Activated CD4-positive, alpha-beta T cell treated with anti-CD3 and anti-CD28 coated beads for 24 hours (primary cell): ENCODE data around the gene ABI3.
A peak's percentile ranks its signal among the peaks of the same experiment; 100 is the strongest.
"Not testable (repeated sequence)": the region's sequence is repeated elsewhere in the genome, so short reads cannot be mapped to it uniquely, and the experiment has no call there.

Source experiments
- DNase-seq, 2 donors: peaks; one replicate each; pipeline ENCODE4 v3.0.0-alpha.2; 2020; ENCODE audit warnings: low read depth in 2 of 2

The ABI3 gene

GRCh38 chr17:49252148-49252695 lies 41.7 kb downstream of the ABI3 start:
- no peak for DNase-seq

- no peak for DNase-seq
Measured at GRCh38 chr17:49254066-49254465, 43.6 kb downstream of the ABI3 start.

- no peak for DNase-seq
Measured at GRCh38 chr17:49255125-49255524, 44.6 kb downstream of the ABI3 start.

GRCh38 chr17:49258394-49258793 lies 47.9 kb downstream of the ABI3 start:
- no peak for DNase-seq

GRCh38 chr17:49259663-49260010 lies 49.1 kb downstream of the ABI3 start:
- DNase-seq, result no peak

- peak; percentile 27 to 48 for DNase-seq
Measured at GRCh38 chr17:49260011-49260816, 49.7 kb downstream of the ABI3 start.

- DNase-seq, result peak in 1 of 2 donors; percentile 32
Measured at GRCh38 chr17:49260817-49261291, 50.3 kb downstream of the ABI3 start.

- DNase-seq, result not testable (repeated sequence)
Measured at GRCh38 chr17:49261540-49261939, 51.0 kb downstream of the ABI3 start.

- DNase-seq, result no peak
Measured at GRCh38 chr17:49266233-49266632, 55.7 kb downstream of the ABI3 start.

- DNase-seq, result no peak
Measured at GRCh38 chr17:49267912-49268311, 57.4 kb downstream of the ABI3 start.

GRCh38 chr17:49269356-49269755 lies 58.8 kb downstream of the ABI3 start:
- no peak for DNase-seq
